Measurements from ENCODE around the gene IVL. TPM values are rescaled to one million over a fixed set of nuclear protein-coding genes. Genes with fewer than 3 reads are reported as not detected.

Gene IVL
- total RNA-seq, 1 experiment from 2014 or later: not detected

GRCh38 chr1:152871731-152872126 lies 36.6 kb upstream of the IVL start:
- no peak for DNase-seq (ENCODE audit: low read depth, low spot score)
- intact Hi-C loops (cut with micrococcal nuclease): loop anchor here (1.0 to 5.0 kb wide), 5 partner anchors 55 to 407 kb away; partner anchors contain the start of gene SPRR1B
- peak overlapping the region; percentile 31; the same call in 1 of the 2 replicates for H3K4me2 ChIP-seq (ENCODE audit: low read length)
- ChIA-PET RAD21 (ENCODE audit: low non-redundant PET in 1 of 2, low total read pairs in 2 of 2, uncharacterized antibody in 2 of 2, unreplicated experiment in 2 of 2) (interaction anchor here in 1 of 2 experiments (1.3 kb wide), 1 partner anchor 321 kb away, joined by 3 read pairs; no protein-coding TSS in a partner anchor), POLR2A (no interaction called here), CTCF (interaction anchor here (0.6 to 6.0 kb wide), 11 partner anchors 16 to 428 kb away, joined by 3 to 94 read pairs (median 4); no protein-coding TSS in a partner anchor)
- no peak overlapping the region for H2AFZ ChIP-seq (ENCODE audit: low read depth, low read length, poor library complexity, severe bottlenecking)
- BruUV-seq (replicated peaks): no TSS peak
- peaks cover 14% of the 10 kb centered on the region; the same call in 1 of the 2 replicates for H3K27me3 ChIP-seq (ENCODE audit: insufficient read depth, low read length)
- no peak overlapping the region for H3K27ac ChIP-seq (ENCODE audit: low read depth, low read length)
- no peaks in the 10 kb centered on the region for H3K4me1 ChIP-seq (ENCODE audit: control insufficient read depth in 1 of 2, insufficient read depth in 2 of 2, low read length in 2 of 2)
- ATAC-seq: no peak
- H3K36me3 ChIP-seq (ENCODE audit: control insufficient read depth in 1 of 2, insufficient read depth in 2 of 2, low read length in 2 of 2): no peaks in the 10 kb centered on the region
- no peaks in the 10 kb centered on the region; the same call in 1 of the 2 replicates for H4K20me1 ChIP-seq (ENCODE audit: insufficient read depth)
- no peak for TF ChIP-seq ZFX (IDR thresholded peaks at IDR 0.05)
- TF ChIP-seq, protein P1, sequence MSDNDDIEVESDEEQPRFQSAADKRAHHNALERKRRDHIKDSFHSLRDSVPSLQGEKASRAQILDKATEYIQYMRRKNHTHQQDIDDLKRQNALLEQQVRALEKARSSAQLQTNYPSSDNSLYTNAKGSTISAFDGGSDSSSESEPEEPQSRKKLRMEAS (IDR thresholded peaks at IDR 0.05): no peak
- TF ChIP-seq YY1 (IDR thresholded peaks at IDR 0.05; ENCODE audit: extremely low read depth, insufficient replicate concordance, low read depth, low read length): no peak
- no peaks in the 10 kb centered on the region for H3K9me2 ChIP-seq (ENCODE audit: insufficient read depth)
- H3K4me3 ChIP-seq (replicated peaks in 1 of 2; ENCODE audit: low read depth in 1 of 2, low read length in 2 of 2): no peak overlapping the region
- H3K79me2 ChIP-seq (ENCODE audit: insufficient read depth, low read length): no peaks in the 10 kb centered on the region
- no peaks in the 10 kb centered on the region for H3K9me3 ChIP-seq (ENCODE audit: control insufficient read depth in 1 of 2, insufficient read depth in 1 of 2, low read depth in 1 of 2, low read length in 2 of 2)
- no peak overlapping the region for H3K9ac ChIP-seq (ENCODE audit: low read length)

GRCh38 chr1:152873495-152873894 lies 34.9 kb upstream of the IVL start:
- no peaks in the 10 kb centered on the region for H3K9me2 ChIP-seq (ENCODE audit: insufficient read depth)
- H3K27me3 ChIP-seq (ENCODE audit: insufficient read depth, low read length): peaks cover 10% of the 10 kb centered on the region; the same call in 1 of the 2 replicates
- intact Hi-C loops (cut with micrococcal nuclease): loop anchor here (5.0 kb wide), 1 partner anchor 159 kb away; the partner anchor contains the start of gene SPRR1B
- CTCF ChIA-PET: interaction anchor here (1.6 to 6.0 kb wide), 2 partner anchors 319 to 415 kb away, joined by 5 to 94 read pairs; no protein-coding TSS in a partner anchor
- H3K4me1 ChIP-seq (ENCODE audit: control insufficient read depth in 1 of 2, insufficient read depth in 2 of 2, low read length in 2 of 2): no peaks in the 10 kb centered on the region
- H3K9ac ChIP-seq (ENCODE audit: low read length): no peak overlapping the region
- H3K4me2 ChIP-seq (ENCODE audit: low read length): no peak overlapping the region
- no peaks in the 10 kb centered on the region for H3K9me3 ChIP-seq (ENCODE audit: control insufficient read depth in 1 of 2, insufficient read depth in 1 of 2, low read depth in 1 of 2, low read length in 2 of 2)
- H3K4me3 ChIP-seq (replicated peaks in 1 of 2; ENCODE audit: low read depth in 1 of 2, low read length in 2 of 2): no peak overlapping the region
- ATAC-seq: no peak
- POLR2A ChIA-PET: no interaction called here
- no TSS peak for BruUV-seq (replicated peaks)
- no peaks in the 10 kb centered on the region for H3K79me2 ChIP-seq (ENCODE audit: insufficient read depth, low read length)
- no peaks in the 10 kb centered on the region for H3K36me3 ChIP-seq (ENCODE audit: control insufficient read depth in 1 of 2, insufficient read depth in 2 of 2, low read length in 2 of 2)
- DNase-seq (ENCODE audit: low read depth, low spot score): no peak
- RAD21 ChIA-PET (ENCODE audit: low non-redundant PET in 1 of 2, low total read pairs in 2 of 2, uncharacterized antibody in 2 of 2, unreplicated experiment in 2 of 2): no interaction called here
- no peak overlapping the region for H3K27ac ChIP-seq (ENCODE audit: low read depth, low read length)
- H4K20me1 ChIP-seq (ENCODE audit: insufficient read depth): no peaks in the 10 kb centered on the region; the same call in 1 of the 2 replicates
- TF ChIP-seq SRF (IDR thresholded peaks at IDR 0.05; ENCODE audit: low read depth): no peak
- H2AFZ ChIP-seq (ENCODE audit: low read depth, low read length, poor library complexity, severe bottlenecking): no peak overlapping the region

Measured in HCT116 (cell line).